Measurements from ENCODE around the gene ANO10. TPM values are rescaled to one million over a fixed set of nuclear protein-coding genes. Genes with fewer than 3 reads are reported as not detected.

ANO10 gene
- total RNA-seq, 1 donor from 2014 or later, result 45.4 TPM

GRCh38 chr3:43649365-43649968 is 27.7 kb upstream of the ANO10 start:
- Mint-ChIP-seq H3K4me3 (ENCODE audit: unreplicated experiment) (no peak overlapping the region), H3K4me1 (ENCODE audit: low read depth, unreplicated experiment) (peaks cover 2% of the 10 kb centered on the region), H3K36me3 (ENCODE audit: low read depth, unreplicated experiment) (peaks cover 3% of the 10 kb centered on the region), H3K9me3 (ENCODE audit: unreplicated experiment) (peaks cover 4% of the 10 kb centered on the region), H3K27me3 (ENCODE audit: low read depth, unreplicated experiment) (peaks cover under 1% of the 10 kb centered on the region), H3K27ac (ENCODE audit: unreplicated experiment) (no peak overlapping the region)
- no peak overlapping the region for H3K9ac ChIP-seq (ENCODE audit: low read length)
- no peaks in the 10 kb centered on the region for H3K9me3 ChIP-seq (ENCODE audit: insufficient read depth, low read depth, low read length)
- H3K4me3 ChIP-seq (ENCODE audit: insufficient read depth, low read depth, low read length), result no peak overlapping the region
- TF ChIP-seq CTCF (IDR thresholded peaks at IDR 0.05; ENCODE audit: insufficient read depth, low read depth, low read length), result no peak
- TF ChIP-seq EZH2 (IDR thresholded peaks at IDR 0.05; ENCODE audit: insufficient read depth, low read length), result no peak
- FAIRE-seq (no peak), DNase-seq (ENCODE audit: low read depth) (no peak)
- peak overlapping the region; percentile 12 for H3K4me2 ChIP-seq (ENCODE audit: low read length)
- H3K36me3 ChIP-seq (ENCODE audit: insufficient read depth, low read length), result no peaks in the 10 kb centered on the region
- H4K20me1 ChIP-seq (ENCODE audit: insufficient read depth, low read length), result no peaks in the 10 kb centered on the region
- no peak overlapping the region for H2AFZ ChIP-seq (ENCODE audit: low read depth, low read length)
- no peaks in the 10 kb centered on the region for H3K79me2 ChIP-seq (ENCODE audit: insufficient read depth, low read length)
- no peak overlapping the region for H3K27ac ChIP-seq (ENCODE audit: low read depth, low read length)
- no peaks in the 10 kb centered on the region for H3K4me1 ChIP-seq (ENCODE audit: insufficient read depth, low read length)
- no peaks in the 10 kb centered on the region for H3K27me3 ChIP-seq (ENCODE audit: insufficient read depth, low read length)

GRCh38 chr3:43648957-43649356 is 27.1 kb upstream of the ANO10 start:
- H3K36me3 ChIP-seq (ENCODE audit: insufficient read depth, low read length), result no peaks in the 10 kb centered on the region
- no peaks in the 10 kb centered on the region for H3K27me3 ChIP-seq (ENCODE audit: insufficient read depth, low read length)
- H2AFZ ChIP-seq (ENCODE audit: low read depth, low read length), result no peak overlapping the region
- Mint-ChIP-seq H3K36me3 (ENCODE audit: low read depth, unreplicated experiment) (peaks cover 3% of the 10 kb centered on the region), H3K4me3 (ENCODE audit: unreplicated experiment) (no peak overlapping the region), H3K27ac (ENCODE audit: unreplicated experiment) (no peak overlapping the region), H3K27me3 (ENCODE audit: low read depth, unreplicated experiment) (no peaks in the 10 kb centered on the region), H3K9me3 (ENCODE audit: unreplicated experiment) (peaks cover 4% of the 10 kb centered on the region), H3K4me1 (ENCODE audit: low read depth, unreplicated experiment) (peaks cover 2% of the 10 kb centered on the region)
- no peak overlapping the region for H3K4me2 ChIP-seq (ENCODE audit: low read length)
- no peak overlapping the region for H3K4me3 ChIP-seq (ENCODE audit: insufficient read depth, low read depth, low read length)
- no peak overlapping the region for H3K9ac ChIP-seq (ENCODE audit: low read length)
- H3K9me3 ChIP-seq (ENCODE audit: insufficient read depth, low read depth, low read length), result no peaks in the 10 kb centered on the region
- FAIRE-seq, result no peak
- TF ChIP-seq CTCF (IDR thresholded peaks at IDR 0.05; ENCODE audit: insufficient read depth, low read depth, low read length) (no peak), EZH2 (IDR thresholded peaks at IDR 0.05; ENCODE audit: insufficient read depth, low read length) (no peak)
- no peaks in the 10 kb centered on the region for H3K79me2 ChIP-seq (ENCODE audit: insufficient read depth, low read length)
- H3K4me1 ChIP-seq (ENCODE audit: insufficient read depth, low read length), result no peaks in the 10 kb centered on the region
- no peak overlapping the region for H3K27ac ChIP-seq (ENCODE audit: low read depth, low read length)
- no peaks in the 10 kb centered on the region for H4K20me1 ChIP-seq (ENCODE audit: insufficient read depth, low read length)
- DNase-seq (ENCODE audit: low read depth), result no peak
